Measurements from ENCODE around the gene CDCA3. TPM values are rescaled to one million over a fixed set of nuclear protein-coding genes. Genes with fewer than 3 reads are reported as not detected.
"Not testable (repeated sequence)": the region's sequence is repeated elsewhere in the genome, so short reads cannot be mapped to it uniquely, and the experiment has no call there.

The CDCA3 gene
- total RNA-seq, 1 experiment from 2014 or later = 61.8 TPM

DNA sequence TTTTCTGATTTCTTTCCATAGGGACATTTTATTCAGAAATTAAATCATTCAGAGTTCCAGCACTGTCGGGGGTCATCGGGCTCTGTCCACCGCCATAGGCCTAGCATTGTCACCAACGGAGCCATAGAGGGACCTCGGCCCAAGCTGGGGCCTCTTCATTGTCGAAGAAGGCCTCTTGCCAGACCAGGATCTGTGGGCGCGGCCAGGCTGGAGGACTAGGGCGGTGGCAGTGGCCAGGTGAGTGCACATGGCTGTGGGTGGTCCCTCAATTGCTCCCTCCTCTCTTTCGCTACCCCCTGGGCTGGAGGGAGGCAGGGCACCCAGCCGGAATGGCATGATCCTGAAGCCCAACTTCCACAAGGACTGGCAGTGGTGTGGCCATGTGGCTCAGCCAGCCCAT is 32.6 kb upstream of the CDCA3 start (continued):
- TF ChIP-seq RORB (CRISPR knock-in tag; IDR thresholded peaks at IDR 0.05) = no peak
- TF ChIP-seq, protein P1, sequence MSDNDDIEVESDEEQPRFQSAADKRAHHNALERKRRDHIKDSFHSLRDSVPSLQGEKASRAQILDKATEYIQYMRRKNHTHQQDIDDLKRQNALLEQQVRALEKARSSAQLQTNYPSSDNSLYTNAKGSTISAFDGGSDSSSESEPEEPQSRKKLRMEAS (CRISPR knock-in tag; IDR thresholded peaks at IDR 0.05) = no peak

DNA sequence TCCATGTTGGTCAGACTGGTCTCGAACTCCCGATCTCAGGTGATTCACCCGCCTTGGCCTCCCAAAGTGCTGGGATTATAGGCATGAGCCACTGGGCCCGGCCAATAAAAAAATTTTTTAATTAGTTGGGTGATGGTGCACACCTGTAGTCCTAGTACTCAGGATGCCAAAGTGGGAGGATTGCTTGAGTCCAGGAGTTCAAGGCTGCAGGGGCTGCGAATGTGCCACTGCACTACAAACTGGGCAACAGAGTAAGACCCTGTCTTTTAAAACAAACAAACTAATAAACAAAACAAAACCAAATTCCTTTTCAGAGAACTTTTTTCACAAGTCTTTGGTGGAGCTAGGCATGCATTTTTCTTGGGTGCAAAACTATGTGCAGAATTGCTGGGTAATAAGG is 32.2 kb upstream of the CDCA3 start:
- CTCF ChIA-PET = interaction anchor here (1.7 to 3.7 kb wide), 3 partner anchors 8 to 14 kb away, joined by 5 to 17 read pairs (median 8); partner anchors contain the start of gene SPSB2
- peaks cover 31% of the 10 kb centered on the region for H3K4me1 Mint-ChIP-seq
- no peak for DNase-seq (ENCODE audit: low spot score)
- POLR2A ChIA-PET = no interaction called here
- H3K36me3 Mint-ChIP-seq = peaks cover 7% of the 10 kb centered on the region; the same call in 1 of the 2 replicates
- H3K9me3 Mint-ChIP-seq = no peaks in the 10 kb centered on the region
- H3K27ac Mint-ChIP-seq = no peak overlapping the region
- no peaks in the 10 kb centered on the region for H3K27me3 Mint-ChIP-seq (ENCODE audit: low read depth)
- no peak overlapping the region for H3K4me3 Mint-ChIP-seq
- TF ChIP-seq IRF2 (CRISPR knock-in tag; IDR thresholded peaks at IDR 0.05; ENCODE audit: borderline replicate concordance, low read depth) (no peak), NR2C2 (CRISPR knock-in tag; IDR thresholded peaks at IDR 0.05) (no peak), HMGA2 (CRISPR knock-in tag; IDR thresholded peaks at IDR 0.05) (no peak), HMGXB4 (CRISPR knock-in tag; IDR thresholded peaks at IDR 0.05) (no peak), CREB1 (CRISPR knock-in tag; IDR thresholded peaks at IDR 0.05) (no peak), NR3C1 (CRISPR knock-in tag; conservative IDR thresholded peaks at IDR 0.05; ENCODE audit: low read depth) (no peak), NFE2L1 (CRISPR knock-in tag; IDR thresholded peaks at IDR 0.05) (no peak), ETV6 (CRISPR knock-in tag; IDR thresholded peaks at IDR 0.05) (no peak), ZNF512 (CRISPR knock-in tag; IDR thresholded peaks at IDR 0.05; ENCODE audit: borderline replicate concordance) (no peak), AR (CRISPR knock-in tag; IDR thresholded peaks at IDR 0.05) (no peak), SMAD3 (CRISPR knock-in tag; IDR thresholded peaks at IDR 0.05; ENCODE audit: borderline replicate concordance) (no peak), KAT7 (CRISPR knock-in tag; IDR thresholded peaks at IDR 0.05; ENCODE audit: borderline replicate concordance) (no peak), ZNF138 (CRISPR knock-in tag; conservative IDR thresholded peaks at IDR 0.05) (no peak), GRHL2 (CRISPR knock-in tag; IDR thresholded peaks at IDR 0.05; ENCODE audit: insufficient replicate concordance, severe bottlenecking) (no peak)
- TF ChIP-seq, protein P2, sequence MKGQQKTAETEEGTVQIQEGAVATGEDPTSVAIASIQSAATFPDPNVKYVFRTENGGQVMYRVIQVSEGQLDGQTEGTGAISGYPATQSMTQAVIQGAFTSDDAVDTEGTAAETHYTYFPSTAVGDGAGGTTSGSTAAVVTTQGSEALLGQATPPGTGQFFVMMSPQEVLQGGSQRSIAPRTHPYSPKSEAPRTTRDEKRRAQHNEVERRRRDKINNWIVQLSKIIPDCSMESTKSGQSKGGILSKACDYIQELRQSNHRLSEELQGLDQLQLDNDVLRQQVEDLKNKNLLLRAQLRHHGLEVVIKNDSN (CRISPR knock-in tag; IDR thresholded peaks at IDR 0.05) = no peak
- ATAC-seq = no peak

DNA sequence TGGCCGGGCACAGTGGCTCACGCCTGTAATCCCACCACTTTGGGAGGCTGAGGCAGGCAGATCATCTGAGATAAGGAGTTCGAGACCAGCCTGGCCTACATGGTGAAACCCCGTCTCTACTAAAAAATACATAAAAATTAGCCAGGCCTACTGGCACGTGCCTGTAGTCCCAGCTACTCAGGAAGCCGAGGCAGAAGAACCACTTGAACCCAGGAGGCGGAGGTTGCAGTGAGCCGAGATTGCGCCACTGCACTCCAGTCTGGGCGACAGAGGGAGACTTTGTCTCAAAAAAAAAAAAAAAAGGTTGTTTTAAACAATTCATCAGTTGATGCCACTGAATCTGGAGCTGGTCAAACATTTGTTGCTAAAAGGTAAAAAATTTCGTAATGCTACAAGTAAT is 28.7 kb upstream of the CDCA3 start:
- H3K9me3 Mint-ChIP-seq; POLR2A ChIA-PET; H3K4me3 Mint-ChIP-seq; ATAC-seq; H3K27me3 Mint-ChIP-seq (ENCODE audit: low read depth); H3K4me1 Mint-ChIP-seq; DNase-seq (ENCODE audit: low spot score); H3K27ac Mint-ChIP-seq: not testable (repeated sequence)
- CTCF ChIA-PET = interaction anchor here (0.7 kb wide), 1 partner anchor 228 kb away, joined by 3 read pairs; no protein-coding TSS in a partner anchor
- H3K36me3 Mint-ChIP-seq = peaks cover 13% of the 10 kb centered on the region

- not testable (repeated sequence) for ATAC-seq; H3K9me3 Mint-ChIP-seq; DNase-seq (ENCODE audit: low spot score); H3K27me3 Mint-ChIP-seq (ENCODE audit: low read depth)
- peaks cover 37% of the 10 kb centered on the region for H3K4me1 Mint-ChIP-seq
- CTCF ChIA-PET = interaction anchor here (0.6 to 8.5 kb wide), 8 partner anchors 21 to 577 kb away, joined by 3 to 181 read pairs (median 46); partner anchors contain the start of genes C12orf57, CDCA3, COPS7A and ENO2
- H3K36me3 Mint-ChIP-seq = peaks cover 35% of the 10 kb centered on the region
- POLR2A ChIA-PET = interaction anchor here (0.9 to 2.6 kb wide), 4 partner anchors 10 to 90 kb away, joined by 3 to 31 read pairs (median 10); partner anchors contain the start of genes CDCA3 and USP5
- peak overlapping the region; percentile 86 for H3K27ac Mint-ChIP-seq
- peak overlapping the region; percentile 89 for H3K4me3 Mint-ChIP-seq
These were observed 22.9 kb upstream of the CDCA3 start for GRCh38 chr12:6874015-6874368.
